Tibial nerve (tissue), 4 donors: ENCODE data around the gene KCTD18. TPM values are rescaled to one million over a fixed set of nuclear protein-coding genes. Genes with fewer than 3 reads are reported as not detected.

Source experiments
- DNase-seq, 2 donors: peaks; one replicate each; pipeline ENCODE4 v3.0.0-alpha.2; 2019; ENCODE audit warnings: low spot score in 2 of 2
- H3K27ac ChIP-seq, 4 donors: fragments of 200-600 bp; sonication (generic) in 3 of 4; one replicate each; pipeline ENCODE4 v1.5.1; 2017 to 2019; ENCODE audit warnings: mild to moderate bottlenecking in 1 of 4
- H3K27me3 ChIP-seq, 2 donors: fragments of 200-600 bp; sonication (generic) in 1 of 2; one replicate each; pipeline versions ENCODE4 v1.5.1 to v1.6.0; 2017 to 2019
- H3K36me3 ChIP-seq, 3 donors: fragments of 200-600 bp; sonication (generic); one replicate each; pipeline ENCODE4 v1.5.1; 2018 to 2019
- H3K4me1 ChIP-seq, 4 donors: fragments of 200-600 bp; sonication (generic) in 3 of 4; one replicate each; pipeline ENCODE4 v1.5.1; 2017 to 2019
- H3K4me3 ChIP-seq, 4 donors: fragments of 200-600 bp; sonication (generic) in 3 of 4; one replicate each; pipeline ENCODE4 v1.5.1; 2017 to 2019; ENCODE audit warnings: mild to moderate bottlenecking in 1 of 4, moderate library complexity in 1 of 4
- H3K9me3 ChIP-seq, 4 donors: fragments of 200-600 bp; sonication (generic) in 3 of 4; one replicate each; pipeline ENCODE4 v1.5.1; 2017 to 2019
- EP300 ChIP-seq, 2 donors: sonication (generic); formaldehyde crosslinking; IDR thresholded peaks; one replicate each; pipeline ENCODE4 v1.6.1; 2017; ENCODE audit warnings: antibody characterized with exemption in 2 of 2, mild to moderate bottlenecking in 1 of 2
- POLR2A ChIP-seq, 2 donors: fragments of 450-650 bp; IDR thresholded peaks; one replicate each; pipeline ENCODE4 v1.6.1; 2017; ENCODE audit warnings: antibody characterized with exemption in 2 of 2, mild to moderate bottlenecking in 2 of 2, moderate library complexity in 2 of 2
- WGBS, 2 donors: methylation state at CpG; one replicate each; pipeline ENCODE4 v1.1.5; 2018; 5-methylcytosine and 5-hydroxymethylcytosine counted together
- total RNA-seq, 4 donors: library from RNA; depleted of rRNA; stranded (reverse); fragments of >200 nt; gene quantifications; one replicate each; pipeline ENCODE4 v1.1.0, GENCODE V29; 2016
- TF ChIP-seq, protein P1 (sequence below), 5 experiments: fragments of 200-600 bp in 3 of 5; fragments of 450-650 bp in 2 of 5; sonication (generic) in 3 of 5; IDR thresholded peaks; one replicate each; pipeline ENCODE4 v1.5.1; 2016 to 2019; ENCODE audit warnings: antibody characterized with exemption in 5 of 5, mild to moderate bottlenecking in 3 of 5, moderate library complexity in 2 of 5

KCTD18 gene
- total RNA-seq, 4 donors from 2014 or later = 20.1 to 38.2 (median 24.5) TPM

DNA sequence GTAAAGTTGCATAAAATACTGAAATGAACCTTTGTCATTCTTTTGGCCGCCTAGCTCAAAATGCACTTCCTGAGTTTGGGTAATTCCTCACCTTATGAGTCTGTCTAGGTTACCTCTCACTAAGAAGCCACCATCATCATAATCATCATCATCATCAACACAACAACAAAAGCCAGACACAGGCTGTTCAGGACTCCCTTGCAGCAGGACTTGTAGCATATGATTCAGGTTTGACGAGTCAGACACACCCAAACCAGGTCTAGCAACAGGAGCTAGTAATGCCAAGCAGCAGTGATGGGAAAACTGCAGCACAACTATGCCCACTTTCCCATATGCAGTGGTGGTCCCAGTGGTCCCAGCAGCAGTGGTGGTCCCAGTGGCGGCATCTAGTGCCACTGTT, 13.3 kb upstream of the KCTD18 start:
- 77 to 84% methylated on average over 3 of the region's 3 CpGs for WGBS, 2 donors

DNA sequence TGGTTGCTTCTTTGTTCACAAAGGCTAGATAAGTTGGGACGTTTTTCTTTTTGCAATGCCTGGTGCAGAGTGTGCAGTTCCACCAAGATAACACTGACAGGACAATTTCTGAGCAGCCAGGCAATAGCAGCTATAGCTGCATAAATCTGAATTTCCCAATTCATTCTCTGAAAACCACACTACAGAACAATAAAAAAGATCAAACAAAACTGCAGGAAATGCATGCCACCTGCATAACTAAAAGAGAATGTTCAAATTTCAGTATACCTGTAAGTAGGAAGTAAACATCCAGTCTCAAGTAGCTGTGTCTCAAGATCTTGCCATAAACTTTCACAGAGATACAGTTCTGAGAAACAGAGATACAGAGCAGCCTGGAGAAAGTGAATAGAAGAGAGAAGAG, 5.3 kb upstream of the KCTD18 start:
- Histone ChIP-seq H3K36me3 (no peaks in the 10 kb centered on the region), H3K27me3 (peaks cover 0 to 4% of the 10 kb centered on the region in 2 donors), H3K4me3 (no peak overlapping the region), H3K9me3 (peaks cover 0 to 8% (median 0%) of the 10 kb centered on the region in 4 donors), H3K27ac (no peak overlapping the region), H3K4me1 (peaks cover 0 to 7% (median 5%) of the 10 kb centered on the region in 4 donors)
- TF ChIP-seq POLR2A (IDR thresholded peaks at IDR 0.05) = no peak
- TF ChIP-seq, protein P1, sequence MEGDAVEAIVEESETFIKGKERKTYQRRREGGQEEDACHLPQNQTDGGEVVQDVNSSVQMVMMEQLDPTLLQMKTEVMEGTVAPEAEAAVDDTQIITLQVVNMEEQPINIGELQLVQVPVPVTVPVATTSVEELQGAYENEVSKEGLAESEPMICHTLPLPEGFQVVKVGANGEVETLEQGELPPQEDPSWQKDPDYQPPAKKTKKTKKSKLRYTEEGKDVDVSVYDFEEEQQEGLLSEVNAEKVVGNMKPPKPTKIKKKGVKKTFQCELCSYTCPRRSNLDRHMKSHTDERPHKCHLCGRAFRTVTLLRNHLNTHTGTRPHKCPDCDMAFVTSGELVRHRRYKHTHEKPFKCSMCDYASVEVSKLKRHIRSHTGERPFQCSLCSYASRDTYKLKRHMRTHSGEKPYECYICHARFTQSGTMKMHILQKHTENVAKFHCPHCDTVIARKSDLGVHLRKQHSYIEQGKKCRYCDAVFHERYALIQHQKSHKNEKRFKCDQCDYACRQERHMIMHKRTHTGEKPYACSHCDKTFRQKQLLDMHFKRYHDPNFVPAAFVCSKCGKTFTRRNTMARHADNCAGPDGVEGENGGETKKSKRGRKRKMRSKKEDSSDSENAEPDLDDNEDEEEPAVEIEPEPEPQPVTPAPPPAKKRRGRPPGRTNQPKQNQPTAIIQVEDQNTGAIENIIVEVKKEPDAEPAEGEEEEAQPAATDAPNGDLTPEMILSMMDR (IDR thresholded peaks at IDR 0.05) = no peak
- TF ChIP-seq EP300 (IDR thresholded peaks at IDR 0.05) = no peak
- DNase-seq = no peak
- 30 to 33% methylated on average over 1 of the region's 1 CpG for WGBS, 2 donors

More for the DNA sequence above, 13.3 kb upstream of the KCTD18 start:
- no peaks in the 10 kb centered on the region for H3K9me3 ChIP-seq
- H3K4me3 ChIP-seq = no peak overlapping the region
- H3K4me1 ChIP-seq = peaks cover 0 to 13% (median 6%) of the 10 kb centered on the region in 4 donors
- peaks cover 0 to 5% of the 10 kb centered on the region in 2 donors for H3K27me3 ChIP-seq
- DNase-seq = no peak
- no peak overlapping the region for H3K27ac ChIP-seq
- TF ChIP-seq POLR2A (IDR thresholded peaks at IDR 0.05) (no peak), EP300 (IDR thresholded peaks at IDR 0.05) (no peak)
- TF ChIP-seq, protein P1 (IDR thresholded peaks at IDR 0.05) = no peak
- no peaks in the 10 kb centered on the region for H3K36me3 ChIP-seq

DNA sequence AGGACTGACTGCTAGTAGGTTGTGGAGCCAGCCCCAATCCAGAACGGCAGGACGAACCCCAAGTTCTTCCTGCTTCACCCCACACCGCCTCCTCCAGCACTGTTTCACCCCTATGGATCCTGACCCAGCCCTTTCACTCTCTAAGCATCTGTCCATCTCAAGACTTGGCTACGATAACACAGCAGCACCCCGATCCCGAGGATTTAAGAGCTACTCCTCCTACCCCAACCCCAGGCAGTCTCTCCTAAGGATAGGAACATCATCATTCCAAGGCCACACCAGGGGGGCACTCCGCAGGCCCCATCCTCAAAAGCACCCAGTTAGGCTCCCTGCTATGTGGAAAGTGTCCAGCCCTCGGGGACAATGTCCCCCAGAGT, 645 bp downstream of the KCTD18 start:
- Histone ChIP-seq H3K36me3 (peaks cover 0 to 6% (median 0%) of the 10 kb centered on the region in 3 donors), H3K27ac (peak overlapping the region; percentile 79 to 92 (median 87)), H3K9me3 (no peaks in the 10 kb centered on the region), H3K4me3 (peak overlapping the region; percentile 76 to 95 (median 88)), H3K27me3 (peaks cover 0 to 4% of the 10 kb centered on the region in 2 donors), H3K4me1 (peaks cover 0 to 15% (median 9%) of the 10 kb centered on the region in 4 donors)
- 21 to 23% methylated on average over 8 of the region's 8 CpGs for WGBS, 2 donors
- DNase-seq = no peak
- TF ChIP-seq EP300 (IDR thresholded peaks at IDR 0.05) (no peak), POLR2A (IDR thresholded peaks at IDR 0.05) (no peak)
- TF ChIP-seq, protein P1 (IDR thresholded peaks at IDR 0.05) = no peak

DNA sequence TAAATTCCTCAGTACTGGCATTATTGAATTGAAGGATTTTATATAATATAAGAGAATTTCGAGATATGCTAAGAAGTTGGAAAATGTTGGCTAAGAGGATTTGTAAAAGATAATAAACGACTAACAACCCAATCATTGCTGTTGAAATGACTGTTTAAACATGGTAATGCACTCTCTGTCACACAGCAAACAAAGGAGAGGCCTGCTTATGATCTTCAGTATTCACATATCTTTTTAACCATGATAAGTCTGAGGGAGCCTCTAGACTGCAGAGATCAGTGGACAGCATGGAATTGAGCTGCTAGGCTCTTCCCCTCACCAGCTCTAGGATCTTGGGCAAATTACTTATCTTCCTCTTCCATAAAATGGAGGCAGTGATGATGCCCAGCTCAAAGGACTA, 2.7 kb downstream of the KCTD18 start:
- Histone ChIP-seq H3K4me3 (no peak overlapping the region), H3K9me3 (no peaks in the 10 kb centered on the region), H3K27ac (no peak overlapping the region), H3K27me3 (no peaks in the 10 kb centered on the region), H3K36me3 (peaks cover 0 to 26% (median 0%) of the 10 kb centered on the region in 3 donors), H3K4me1 (peaks cover 0 to 15% (median 9%) of the 10 kb centered on the region in 4 donors)
- no peak for DNase-seq
- no peak for TF ChIP-seq POLR2A (IDR thresholded peaks at IDR 0.05)
- TF ChIP-seq, protein P1 (IDR thresholded peaks at IDR 0.05) = no peak
- no peak for TF ChIP-seq EP300 (IDR thresholded peaks at IDR 0.05)
- WGBS, 2 donors = 83 to 86% methylated on average over 2 of the region's 2 CpGs

DNA sequence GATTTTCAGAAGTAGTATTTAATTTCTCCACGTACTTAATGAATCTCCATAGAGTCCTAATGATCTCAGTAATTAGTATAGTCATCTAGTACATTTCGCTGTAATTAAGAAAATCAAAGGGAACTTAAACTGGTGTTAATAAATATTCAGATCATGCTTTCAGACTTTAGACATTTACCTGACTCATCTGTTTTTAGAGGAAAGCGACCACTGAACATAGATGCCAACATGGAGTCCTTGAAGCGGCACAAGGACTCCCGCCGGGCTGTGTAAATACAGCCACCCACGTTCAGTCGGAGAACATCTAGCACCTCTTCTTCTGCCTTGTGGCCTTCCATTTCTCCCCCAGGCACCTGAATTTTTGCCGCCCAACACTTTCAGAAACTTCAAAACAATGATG, 3.2 kb downstream of the KCTD18 start:
- Histone ChIP-seq H3K36me3 (peaks cover 0 to 29% (median 0%) of the 10 kb centered on the region in 3 donors), H3K4me3 (no peak overlapping the region), H3K4me1 (peaks cover 0 to 15% (median 9%) of the 10 kb centered on the region in 4 donors), H3K27me3 (no peaks in the 10 kb centered on the region), H3K9me3 (no peaks in the 10 kb centered on the region), H3K27ac (no peak overlapping the region)
- no peak for TF ChIP-seq POLR2A (IDR thresholded peaks at IDR 0.05)
- TF ChIP-seq, protein P1 (IDR thresholded peaks at IDR 0.05) = no peak
- TF ChIP-seq EP300 (IDR thresholded peaks at IDR 0.05) = no peak
- WGBS, 2 donors = 74 to 83% methylated on average over 9 of the region's 9 CpGs
- DNase-seq = no peak
